ENCODE data around the gene C19orf38. TPM values are rescaled to one million over a fixed set of nuclear protein-coding genes. Genes with fewer than 3 reads are reported as not detected.

The C19orf38 gene
- total and polyA plus RNA-seq, 2 donors (not counting 3 experiments of a cell fraction or from before 2014, with no cell fraction given) = not detected

GRCh38 chr19:10818301-10819123 lies 29.7 kb upstream of the C19orf38 start:
- no peak for FAIRE-seq
- intact Hi-C loops (cut with micrococcal nuclease) = no loop called here
- no peak overlapping the region for H3K4me3 ChIP-seq (replicated peaks in 1 of 3; ENCODE audit: insufficient read depth in 1 of 3, low read depth in 1 of 3, low read length in 3 of 3)
- DNase-seq (ENCODE audit: low read depth, low spot score) = no peak
- H3K9ac ChIP-seq (replicated peaks; ENCODE audit: extremely low read depth, insufficient read depth, low read length) = no peak overlapping the region
- H3K27ac ChIP-seq (ENCODE audit: insufficient read depth, low read depth, low read length) = no peak overlapping the region
- H3K4me1 ChIP-seq (ENCODE audit: control insufficient read depth, extremely low read depth, insufficient read depth, low read length) = no peaks in the 10 kb centered on the region
- H3K9me1 ChIP-seq (replicated peaks; ENCODE audit: control insufficient read depth, extremely low read depth, insufficient read depth, low read length) = no peaks in the 10 kb centered on the region
- H3K9me3 ChIP-seq (replicated peaks; ENCODE audit: control insufficient read depth, insufficient read depth, low read length) = no peaks in the 10 kb centered on the region
- H3K36me3 ChIP-seq (ENCODE audit: control insufficient read depth in 2 of 2, extremely low read depth in 1 of 2, insufficient read depth in 2 of 2, low read length in 2 of 2) = peaks cover 4 to 40% of the 10 kb centered on the region in 2 experiments
- H2AFZ ChIP-seq (ENCODE audit: low read depth, low read length) = no peak overlapping the region
- TF ChIP-seq JUN (IDR thresholded peaks at IDR 0.05; ENCODE audit: borderline replicate concordance, insufficient read depth, insufficient read length, low read depth) (no peak), POLR2AphosphoS5 (IDR thresholded peaks at IDR 0.05; ENCODE audit: insufficient read depth, low read depth, low read length) (no peak), CTCF (IDR thresholded peaks at IDR 0.05; ENCODE audit: extremely low read depth in 1 of 2, insufficient read depth in 1 of 2, low read depth in 1 of 2, low read length in 2 of 2) (no peak), GATA2 (IDR thresholded peaks at IDR 0.05; ENCODE audit: insufficient read depth, insufficient read length, low read depth, low read length) (no peak), EZH2 (IDR thresholded peaks at IDR 0.05; ENCODE audit: borderline replicate concordance, low read depth, low read length, severe bottlenecking) (no peak)
- H3K4me2 ChIP-seq (ENCODE audit: insufficient read depth, low read length) = no peak overlapping the region
- dilution Hi-C loops (cut with MboI; ENCODE audit: extremely low pct_ligation_motif_present, low sequenced_read_pairs) = no loop called here
- ChIA-PET POLR2A (no interaction called here), CTCF (interaction anchor here (1.6 to 2.0 kb wide), 3 partner anchors 40 to 53 kb away, joined by 4 to 6 read pairs (median 4); partner anchors contain the start of gene CARM1)
- peaks cover 1% of the 10 kb centered on the region for H3K79me2 ChIP-seq (ENCODE audit: control insufficient read depth, insufficient read depth, low read length)
- no peaks in the 10 kb centered on the region for H3K27me3 ChIP-seq (ENCODE audit: control insufficient read depth in 2 of 2, insufficient read depth in 2 of 2, low read length in 2 of 2)
- BruUV-seq (replicated peaks) = no TSS peak
- H4K20me1 ChIP-seq (replicated peaks; ENCODE audit: control insufficient read depth, extremely low read depth, insufficient read depth, low read length) = no peaks in the 10 kb centered on the region

Data from endothelial cell of umbilical vein (primary cell).